HepG2 (cell line): Measurements from ENCODE around the gene IFI27L2. TPM values are rescaled to one million over a fixed set of nuclear protein-coding genes. Genes with fewer than 3 reads are reported as not detected.

Experiments used
- CAMTA2 ChIP-seq: sonication (generic); formaldehyde crosslinking; IDR thresholded peaks from 2 replicates; pipeline ENCODE4 v1.4.0; 2020; ENCODE audit warnings: mild to moderate bottlenecking, missing genetic modification reagents, borderline replicate concordance
- FOXA3 ChIP-seq: IDR thresholded peaks from 2 replicates; pipeline ENCODE4 v1.6.1; 2016; ENCODE audit warnings: missing genetic modification reagents, missing compliant biosample characterization
- HINFP ChIP-seq: sonication (generic); formaldehyde crosslinking; IDR thresholded peaks from 2 replicates; pipeline ENCODE4 v1.4.0; 2020; ENCODE audit warnings: low read depth, mild to moderate bottlenecking, missing genetic modification reagents
- HNF4G ChIP-seq, 2 experiments: sonication (generic) in 1 of 2; formaldehyde crosslinking in 1 of 2; IDR thresholded peaks; 2 replicates each; pipeline versions ENCODE4 v1.4.0 to v1.6.1; 2011 to 2020; ENCODE audit warnings: borderline replicate concordance in 2 of 2, low read depth in 2 of 2, mild to moderate bottlenecking in 2 of 2, low read length in 1 of 2, missing genetic modification reagents in 1 of 2, moderate library complexity in 1 of 2
- MBNL3 ChIP-seq: fragments of 250-450 bp; sonication (Bioruptor Pico); conservative IDR thresholded peaks from 2 replicates; pipeline ENCODE4 v1.8.0; 2022; ENCODE audit warnings: mild to moderate bottlenecking, inconsistent platforms
- PAF1 ChIP-seq: IDR thresholded peaks from 2 replicates; pipeline ENCODE4 v1.6.1; 2016; ENCODE audit warnings: missing genetic modification reagents, missing compliant biosample characterization
- PHF20 ChIP-seq: sonication (generic); formaldehyde crosslinking; IDR thresholded peaks from 2 replicates; pipeline ENCODE4 v1.5.0; 2020; ENCODE audit warnings: mild to moderate bottlenecking, missing genetic modification reagents
- SPEN ChIP-seq: sonication (generic); formaldehyde crosslinking; IDR thresholded peaks from 2 replicates; pipeline ENCODE4 v1.5.1; 2020; ENCODE audit warnings: low read depth, mild to moderate bottlenecking, missing genetic modification reagents
- TARDBP ChIP-seq: sonication (generic); formaldehyde crosslinking; IDR thresholded peaks from 2 replicates; pipeline ENCODE4 v1.8.0; 2022; ENCODE audit warnings: mild to moderate bottlenecking, missing genetic modification reagents
- TGIF2 ChIP-seq: IDR thresholded peaks from 2 replicates; pipeline ENCODE4 v1.6.1; 2016; ENCODE audit warnings: control low read depth, missing compliant biosample characterization
- YEATS4 ChIP-seq: sonication (generic); formaldehyde crosslinking; IDR thresholded peaks from 2 replicates; pipeline ENCODE4 v1.4.0; 2020; ENCODE audit warnings: missing genetic modification reagents, borderline replicate concordance
- ZNF256 ChIP-seq: sonication (generic); formaldehyde crosslinking; conservative IDR thresholded peaks from 2 replicates; pipeline ENCODE4 v1.4.0; 2020; ENCODE audit warnings: missing genetic modification reagents
- ZNF549 ChIP-seq: sonication (generic); formaldehyde crosslinking; IDR thresholded peaks from 2 replicates; pipeline ENCODE4 v1.5.0; 2020; ENCODE audit warnings: missing genetic modification reagents
- ZNF609 ChIP-seq: sonication (generic); formaldehyde crosslinking; IDR thresholded peaks from 2 replicates; pipeline ENCODE4 v1.4.0; 2020; ENCODE audit warnings: mild to moderate bottlenecking, missing genetic modification reagents, borderline replicate concordance
- ZNF674 ChIP-seq: sonication (generic); formaldehyde crosslinking; IDR thresholded peaks from 2 replicates; pipeline ENCODE4 v1.5.0; 2020; ENCODE audit warnings: low read depth, mild to moderate bottlenecking, missing genetic modification reagents
- ZNF747 ChIP-seq: sonication (generic); formaldehyde crosslinking; IDR thresholded peaks from 2 replicates; pipeline ENCODE4 v1.8.1; 2023; ENCODE audit warnings: missing genetic modification reagents, mild to moderate bottlenecking, borderline replicate concordance
- ZNF841 ChIP-seq: sonication (generic); formaldehyde crosslinking; IDR thresholded peaks from 2 replicates; pipeline ENCODE4 v1.8.1; 2023; ENCODE audit warnings: missing genetic modification reagents, borderline replicate concordance
- ZSCAN12 ChIP-seq: sonication (generic); formaldehyde crosslinking; IDR thresholded peaks from 2 replicates; pipeline ENCODE4 v1.9.0; 2021; ENCODE audit warnings: mild to moderate bottlenecking, missing genetic modification reagents
- polyA plus RNA-seq, 8 experiments: library from polyadenylated mRNA; depleted of rRNA in 3 of 8; stranded (reverse) in 7 of 8; unstranded in 1 of 8; fragments of >200 nt; fragmentation: Illumina TruSeq in 4 of 8; extraction: Trizol in 4 of 8; gene quantifications; 2 replicates each; pipeline versions ENCODE4 v1.2.1 to v1.2.3, GENCODE V29; 2011 to 2016; ENCODE audit warnings: low read depth in 4 of 8, missing spikeins in 1 of 8, mixed read lengths in 1 of 8; ENCODE audit not compliant: insufficient read depth in 1 of 8
- total RNA-seq, 5 experiments: library from RNA; depleted of rRNA; stranded (reverse); fragments of >200 nt; fragmentation: Illumina TruSeq; extraction: Trizol; gene quantifications; 2 replicates each; pipeline ENCODE4 v1.2.3, GENCODE V29; 2016; ENCODE audit warnings: low read depth in 1 of 5
- TF ChIP-seq, protein P1 (sequence below): sonication (generic); formaldehyde crosslinking; IDR thresholded peaks from 2 replicates; pipeline ENCODE4 v1.8.0; 2022; ENCODE audit warnings: missing genetic modification reagents, mild to moderate bottlenecking, inconsistent platforms, borderline replicate concordance
- TF ChIP-seq, protein P2 (sequence below): sonication (generic); formaldehyde crosslinking; IDR thresholded peaks from 2 replicates; pipeline ENCODE4 v1.9.0; 2021; ENCODE audit warnings: missing genetic modification reagents, mild to moderate bottlenecking, borderline replicate concordance

The IFI27L2 gene
- total and polyA plus RNA-seq, 2 of the 13 experiments (the other 11 are each of a cell fraction or from before 2014, with no cell fraction given) = 4.3 to 4.8 TPM

GRCh38 chr14:94080621-94081385 lies 48.6 kb downstream of the IFI27L2 start, which contains the start of the genes DDX24 and IFI27L1 (continued):
- no peak for TF ChIP-seq MBNL3 (CRISPR knock-in tag)
- TF ChIP-seq TGIF2 (CRISPR knock-in tag) = peak; percentile 40; the same call in 1 of the 2 replicates
- no peak for TF ChIP-seq HNF4G (IDR thresholded peaks at IDR 0.05; ENCODE audit: borderline replicate concordance, low read depth, low read length)
- no peak for TF ChIP-seq HNF4G (CRISPR knock-in tag; IDR thresholded peaks at IDR 0.05; ENCODE audit: borderline replicate concordance, low read depth)
- TF ChIP-seq ZNF609 (CRISPR knock-in tag) = peak; percentile 59; the same call in 1 of the 2 replicates
- TF ChIP-seq ZNF747 (CRISPR knock-in tag) = no peak
- TF ChIP-seq PAF1 (CRISPR knock-in tag) = no peak
- no peak for TF ChIP-seq FOXA3 (CRISPR knock-in tag)
- TF ChIP-seq SPEN (CRISPR knock-in tag) = peak; percentile 71
- no peak for TF ChIP-seq HINFP
- TF ChIP-seq, protein P1, sequence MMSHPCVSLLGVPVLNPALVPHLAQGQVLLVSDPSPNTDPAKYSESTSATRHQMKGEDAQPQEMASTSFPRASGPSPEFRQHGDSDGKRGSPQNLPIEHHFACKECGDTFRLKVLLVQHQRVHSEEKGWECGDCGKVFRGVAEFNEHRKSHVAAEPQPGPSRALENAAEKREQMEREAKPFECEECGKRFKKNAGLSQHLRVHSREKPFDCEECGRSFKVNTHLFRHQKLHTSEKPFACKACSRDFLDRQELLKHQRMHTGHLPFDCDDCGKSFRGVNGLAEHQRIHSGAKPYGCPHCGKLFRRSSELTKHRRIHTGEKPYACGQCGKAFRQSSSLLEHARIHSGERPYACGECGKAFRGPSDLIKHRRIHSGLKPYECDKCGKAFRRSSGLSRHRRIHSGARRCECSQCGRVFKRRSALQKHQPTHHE (CRISPR knock-in tag) = no peak
- peak; percentile 67 for TF ChIP-seq PHF20
- TF ChIP-seq CAMTA2 (CRISPR knock-in tag) = no peak
- no peak for TF ChIP-seq ZNF256
- TF ChIP-seq ZNF674 (CRISPR knock-in tag) = 0 out of 2 replicates have a peak, but pooled peaks have one; percentile 19
- TF ChIP-seq ZNF841 (CRISPR knock-in tag) = no peak
- TF ChIP-seq YEATS4 = no peak
- TF ChIP-seq, protein P2, sequence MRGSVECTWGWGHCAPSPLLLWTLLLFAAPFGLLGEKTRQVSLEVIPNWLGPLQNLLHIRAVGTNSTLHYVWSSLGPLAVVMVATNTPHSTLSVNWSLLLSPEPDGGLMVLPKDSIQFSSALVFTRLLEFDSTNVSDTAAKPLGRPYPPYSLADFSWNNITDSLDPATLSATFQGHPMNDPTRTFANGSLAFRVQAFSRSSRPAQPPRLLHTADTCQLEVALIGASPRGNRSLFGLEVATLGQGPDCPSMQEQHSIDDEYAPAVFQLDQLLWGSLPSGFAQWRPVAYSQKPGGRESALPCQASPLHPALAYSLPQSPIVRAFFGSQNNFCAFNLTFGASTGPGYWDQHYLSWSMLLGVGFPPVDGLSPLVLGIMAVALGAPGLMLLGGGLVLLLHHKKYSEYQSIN (CRISPR knock-in tag) = no peak
- TF ChIP-seq ZSCAN12 (CRISPR knock-in tag) = no peak
- TF ChIP-seq ZNF549 = no peak
- TF ChIP-seq TARDBP (CRISPR knock-in tag) = peak; percentile 26; the same call in 1 of the 2 replicates
